Measurements from ENCODE around the gene ADAMTSL1. TPM values are rescaled to one million over a fixed set of nuclear protein-coding genes. Genes with fewer than 3 reads are reported as not detected.
A peak's percentile ranks its signal among the peaks of the same experiment; 100 is the strongest.

The ADAMTSL1 gene
- total RNA-seq, 1 donor from 2014 or later = 12.6 TPM

DNA sequence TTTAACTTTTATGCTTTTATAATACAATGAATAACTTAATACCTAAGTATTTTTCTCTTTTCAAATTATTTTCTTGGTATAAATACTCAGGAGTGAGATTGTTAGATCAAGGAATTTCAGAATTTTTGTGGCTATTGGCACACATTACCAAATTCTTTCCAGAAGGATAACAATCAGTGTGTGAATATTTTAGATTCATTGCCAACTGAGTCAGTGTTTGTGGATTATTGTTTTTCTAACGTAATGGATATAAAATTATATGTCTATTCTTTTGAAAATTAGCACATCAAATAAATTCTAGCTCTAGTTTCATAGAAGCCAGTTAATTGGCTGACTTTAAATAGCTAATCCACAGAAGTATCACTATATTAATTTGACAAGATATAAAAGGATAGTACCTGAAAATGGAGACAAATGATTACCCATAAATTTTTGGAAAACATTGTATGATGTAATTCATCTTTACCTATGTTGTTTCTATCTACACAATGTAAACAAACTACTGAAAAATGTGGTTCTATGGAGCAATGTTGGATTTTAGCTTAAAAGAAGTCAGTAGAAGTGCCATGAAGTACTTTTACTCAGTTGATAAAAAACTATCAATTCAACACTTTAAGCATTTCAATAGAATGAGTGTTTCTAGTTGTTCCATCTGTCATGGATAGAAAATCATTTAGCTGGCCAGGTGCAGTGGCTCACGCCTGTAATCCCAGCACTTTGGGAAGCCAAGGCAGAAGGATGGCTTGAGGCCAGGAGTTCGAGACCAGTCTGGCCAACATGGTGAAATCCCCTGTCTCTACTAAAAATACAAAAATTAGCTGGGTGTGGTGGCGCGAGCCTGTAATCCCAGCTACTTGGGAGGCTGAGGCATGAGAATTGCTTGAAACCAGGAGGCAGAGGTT, 185.1 kb downstream of the ADAMTSL1 start:
- Mint-ChIP-seq H3K27ac (ENCODE audit: unreplicated experiment) (no peak overlapping the region), H3K36me3 (ENCODE audit: low read depth, unreplicated experiment) (peaks cover 3% of the 10 kb centered on the region), H3K27me3 (ENCODE audit: low read depth, unreplicated experiment) (no peaks in the 10 kb centered on the region), H3K9me3 (ENCODE audit: unreplicated experiment) (no peaks in the 10 kb centered on the region), H3K4me1 (ENCODE audit: low read depth, unreplicated experiment) (peaks cover 2% of the 10 kb centered on the region), H3K4me3 (ENCODE audit: unreplicated experiment) (no peak overlapping the region)
- Histone ChIP-seq H3K9ac (ENCODE audit: low read length) (no peak overlapping the region), H3K79me2 (ENCODE audit: insufficient read depth, low read length) (peaks cover 3% of the 10 kb centered on the region), H3K27ac (ENCODE audit: low read depth, low read length) (peak overlapping the region; percentile 56), H3K36me3 (ENCODE audit: insufficient read depth, low read length) (peaks cover 29% of the 10 kb centered on the region), H2AFZ (ENCODE audit: low read depth, low read length) (no peak overlapping the region), H4K20me1 (ENCODE audit: insufficient read depth, low read length) (no peaks in the 10 kb centered on the region), H3K4me2 (ENCODE audit: low read length) (peak overlapping the region; percentile 47), H3K27me3 (ENCODE audit: insufficient read depth, low read length) (no peaks in the 10 kb centered on the region), H3K4me1 (ENCODE audit: insufficient read depth, low read length) (peaks cover 10% of the 10 kb centered on the region), H3K4me3 (ENCODE audit: insufficient read depth, low read depth, low read length) (no peak overlapping the region), H3K9me3 (ENCODE audit: insufficient read depth, low read depth, low read length) (peaks cover 4% of the 10 kb centered on the region)
- FAIRE-seq (peak; percentile 92), DNase-seq (ENCODE audit: low read depth) (peak; percentile 84)
- TF ChIP-seq EZH2 (IDR thresholded peaks at IDR 0.05; ENCODE audit: insufficient read depth, low read length) (no peak), CTCF (IDR thresholded peaks at IDR 0.05; ENCODE audit: insufficient read depth, low read depth, low read length) (no peak)

- Mint-ChIP-seq H3K4me3 (ENCODE audit: unreplicated experiment) (no peak overlapping the region), H3K4me1 (ENCODE audit: low read depth, unreplicated experiment) (peaks cover 2% of the 10 kb centered on the region), H3K9me3 (ENCODE audit: unreplicated experiment) (no peaks in the 10 kb centered on the region), H3K27ac (ENCODE audit: unreplicated experiment) (no peak overlapping the region), H3K27me3 (ENCODE audit: low read depth, unreplicated experiment) (no peaks in the 10 kb centered on the region), H3K36me3 (ENCODE audit: low read depth, unreplicated experiment) (peaks cover 3% of the 10 kb centered on the region)
- no peak overlapping the region for H3K27ac ChIP-seq (ENCODE audit: low read depth, low read length)
- no peak overlapping the region for H2AFZ ChIP-seq (ENCODE audit: low read depth, low read length)
- H3K4me3 ChIP-seq (ENCODE audit: insufficient read depth, low read depth, low read length) = no peak overlapping the region
- no peak overlapping the region for H3K9ac ChIP-seq (ENCODE audit: low read length)
- no peak overlapping the region for H3K4me2 ChIP-seq (ENCODE audit: low read length)
- FAIRE-seq = peak; percentile 45
- peaks cover 3% of the 10 kb centered on the region for H3K79me2 ChIP-seq (ENCODE audit: insufficient read depth, low read length)
- no peak for DNase-seq (ENCODE audit: low read depth)
- H3K4me1 ChIP-seq (ENCODE audit: insufficient read depth, low read length) = peaks cover 10% of the 10 kb centered on the region
- no peak for TF ChIP-seq CTCF (IDR thresholded peaks at IDR 0.05; ENCODE audit: insufficient read depth, low read depth, low read length)
- no peak for TF ChIP-seq EZH2 (IDR thresholded peaks at IDR 0.05; ENCODE audit: insufficient read depth, low read length)
- no peaks in the 10 kb centered on the region for H3K27me3 ChIP-seq (ENCODE audit: insufficient read depth, low read length)
- H3K36me3 ChIP-seq (ENCODE audit: insufficient read depth, low read length) = peaks cover 25% of the 10 kb centered on the region
- peaks cover 4% of the 10 kb centered on the region for H3K9me3 ChIP-seq (ENCODE audit: insufficient read depth, low read depth, low read length)
- H4K20me1 ChIP-seq (ENCODE audit: insufficient read depth, low read length) = no peaks in the 10 kb centered on the region
Observed at GRCh38 chr9:18660001-18660400, 186.0 kb downstream of the ADAMTSL1 start.

DNA sequence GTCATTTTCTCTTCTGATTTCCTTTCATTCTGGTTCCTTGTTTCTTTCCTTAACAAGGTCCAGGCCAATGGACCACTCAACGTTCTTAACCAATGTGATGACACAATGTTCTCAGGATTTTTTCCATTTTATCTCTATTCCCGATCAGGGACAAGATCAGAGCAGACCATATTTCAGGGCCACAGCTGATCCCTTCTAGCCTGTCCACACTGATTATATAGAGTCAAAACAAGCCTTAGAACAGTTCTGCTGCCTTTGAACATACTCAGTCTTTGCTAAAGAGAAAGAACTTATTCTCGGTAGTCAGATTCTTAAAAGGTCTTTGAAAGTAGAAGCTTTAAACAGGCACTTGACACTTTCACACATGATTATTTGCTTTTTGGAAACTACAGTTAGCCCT, 188.4 kb downstream of the ADAMTSL1 start:
- FAIRE-seq (no peak), DNase-seq (ENCODE audit: low read depth) (no peak)
- no peak for TF ChIP-seq CTCF (IDR thresholded peaks at IDR 0.05; ENCODE audit: insufficient read depth, low read depth, low read length)
- no peak for TF ChIP-seq EZH2 (IDR thresholded peaks at IDR 0.05; ENCODE audit: insufficient read depth, low read length)
- H3K4me2 ChIP-seq (ENCODE audit: low read length) = no peak overlapping the region
- Mint-ChIP-seq H3K27me3 (ENCODE audit: low read depth, unreplicated experiment) (no peaks in the 10 kb centered on the region), H3K4me3 (ENCODE audit: unreplicated experiment) (no peak overlapping the region), H3K36me3 (ENCODE audit: low read depth, unreplicated experiment) (peaks cover 3% of the 10 kb centered on the region), H3K9me3 (ENCODE audit: unreplicated experiment) (no peaks in the 10 kb centered on the region), H3K27ac (ENCODE audit: unreplicated experiment) (no peak overlapping the region), H3K4me1 (ENCODE audit: low read depth, unreplicated experiment) (peaks cover 4% of the 10 kb centered on the region)
- peaks cover 2% of the 10 kb centered on the region for H3K79me2 ChIP-seq (ENCODE audit: insufficient read depth, low read length)
- H3K27me3 ChIP-seq (ENCODE audit: insufficient read depth, low read length) = no peaks in the 10 kb centered on the region
- H3K4me1 ChIP-seq (ENCODE audit: insufficient read depth, low read length) = peaks cover 15% of the 10 kb centered on the region
- no peak overlapping the region for H3K9ac ChIP-seq (ENCODE audit: low read length)
- no peaks in the 10 kb centered on the region for H4K20me1 ChIP-seq (ENCODE audit: insufficient read depth, low read length)
- H2AFZ ChIP-seq (ENCODE audit: low read depth, low read length) = no peak overlapping the region
- no peak overlapping the region for H3K4me3 ChIP-seq (ENCODE audit: insufficient read depth, low read depth, low read length)
- H3K27ac ChIP-seq (ENCODE audit: low read depth, low read length) = no peak overlapping the region
- peaks cover 2% of the 10 kb centered on the region for H3K9me3 ChIP-seq (ENCODE audit: insufficient read depth, low read depth, low read length)
- peaks cover 16% of the 10 kb centered on the region for H3K36me3 ChIP-seq (ENCODE audit: insufficient read depth, low read length)

All from astrocyte (in vitro differentiated cells and primary cell).